GM12878 (cell line): Measurements from ENCODE around the gene MTM1. TPM values are rescaled to one million over a fixed set of nuclear protein-coding genes. Genes with fewer than 3 reads are reported as not detected.

ENCODE experiments used
- ATAC-seq: fragments of 200-7000 bp; cut with Tn5 transposase; 3 replicates; pipeline ENCODE4 v1.9.1; 2020; ENCODE audit warnings: mild to moderate bottlenecking, moderate library complexity
- BruUV-seq: library from RNA; stranded (reverse); fragments of 400-500 nt; replicated peaks from 2 replicates; lab custom pipeline; 2021; lab: Mats Ljungman, UMichigan
- CTCF ChIA-PET: fragments of 300-600 bp; sonication (Branson Sonifier 250); formaldehyde crosslinking; extraction: SDS; loops from one replicate; lab custom pipeline; 2021; ENCODE audit warnings: inconsistent platforms; lab: Yijun Ruan, JAX
- POLR2A ChIA-PET: fragments of 350-600 bp; formaldehyde crosslinking; extraction: SDS; loops from one replicate; lab custom pipeline; 2021; ENCODE audit warnings: inconsistent platforms; lab: Charles Lee
- RAD21 ChIA-PET: fragments of 300-600 bp; sonication (Branson Sonifier 250); formaldehyde crosslinking; loops from one replicate; lab custom pipeline; 2023; ENCODE audit warnings: antibody characterized with exemption; ENCODE audit not compliant: unreplicated experiment; lab: Charles Lee
- SMC1A ChIA-PET: fragments of 300-600 bp; sonication (Branson Sonifier 250); formaldehyde crosslinking; loops from one replicate; lab custom pipeline; 2023; ENCODE audit not compliant: unreplicated experiment, uncharacterized antibody; lab: Charles Lee
- DNase-seq: peaks from one replicate; pipeline ENCODE4 v3.0.0-alpha.2; 2011; ENCODE audit warnings: low read depth, low spot score
- FAIRE-seq: peaks from 3 replicates; lab custom pipeline; 2011; peaks lifted over from hg19 to GRCh38; lab: Jason Lieb, UNC
- H2AFZ ChIP-seq: 2 replicates; pipeline ENCODE4 v1.6.0; 2011; ENCODE audit warnings: low read depth, low read length, control low read depth; ENCODE audit not compliant: control insufficient read depth
- H3K27ac ChIP-seq: 2 replicates; pipeline ENCODE4 v1.5.1; 2011; ENCODE audit warnings: control low read depth; ENCODE audit not compliant: control insufficient read depth, insufficient read depth
- H3K27me3 ChIP-seq, 2 experiments: replicated peaks in 1 of 2; 2 replicates each; pipeline versions ENCODE4 v1.6.0 to v1.6.1; 2011; ENCODE audit warnings: low read length in 1 of 2; ENCODE audit not compliant: control insufficient read depth in 2 of 2, insufficient read depth in 2 of 2
- H3K36me3 ChIP-seq, 2 experiments: 2 replicates each; pipeline ENCODE4 v1.5.1; 2011; ENCODE audit warnings: low read length in 1 of 2; ENCODE audit not compliant: control insufficient read depth in 2 of 2, insufficient read depth in 2 of 2
- H3K4me1 ChIP-seq: 2 replicates; pipeline ENCODE4 v1.6.1; 2011; ENCODE audit warnings: mild to moderate bottlenecking, low read length, moderate library complexity, mixed read lengths; ENCODE audit not compliant: control insufficient read depth, insufficient read depth
- H3K4me2 ChIP-seq: 2 replicates; pipeline ENCODE4 v1.6.0; 2011; ENCODE audit warnings: control low read depth; ENCODE audit not compliant: control insufficient read depth, insufficient read depth
- H3K4me3 ChIP-seq: fragments of 200-600 bp; sonication (generic); 2 replicates; pipeline ENCODE4 v1.5.1; 2016
- H3K79me2 ChIP-seq: 2 replicates; pipeline ENCODE4 v1.6.0; 2011; ENCODE audit warnings: low read length; ENCODE audit not compliant: control insufficient read depth, insufficient read depth
- H3K9ac ChIP-seq: 2 replicates; pipeline ENCODE4 v1.8.0; 2011; ENCODE audit warnings: low read length, control low read depth, mixed read lengths; ENCODE audit not compliant: control insufficient read depth, insufficient read depth
- H3K9me3 ChIP-seq: replicated peaks from 3 replicates; pipeline ENCODE4 v1.5.1; 2011; ENCODE audit warnings: mild to moderate bottlenecking, low read length; ENCODE audit not compliant: control insufficient read depth, insufficient read depth
- H4K20me1 ChIP-seq: 2 replicates; pipeline ENCODE4 v1.6.0; 2011; ENCODE audit not compliant: control insufficient read depth, insufficient read depth
- CBFB ChIP-seq: IDR thresholded peaks from 2 replicates; pipeline ENCODE4 v1.6.1; 2016; ENCODE audit warnings: antibody characterized with exemption, low read depth
- KLF5 ChIP-seq: fragments of 450-650 bp; IDR thresholded peaks from 2 replicates; pipeline ENCODE4 v1.6.1; 2014; ENCODE audit warnings: mild to moderate bottlenecking; ENCODE audit not compliant: partially characterized antibody
- NR2C1 ChIP-seq: fragments of 450-650 bp; IDR thresholded peaks from 2 replicates; pipeline ENCODE4 v1.6.1; 2017; ENCODE audit warnings: antibody characterized with exemption, mild to moderate bottlenecking, moderate library complexity
- PAX5 ChIP-seq: IDR thresholded peaks from 2 replicates; pipeline ENCODE4 v1.6.1; 2011; ENCODE audit warnings: low read depth, low read length, borderline replicate concordance
- PRDM15 ChIP-seq: fragments of 450-650 bp; formaldehyde crosslinking; IDR thresholded peaks from 2 replicates; pipeline ENCODE4 v1.4.0; 2020; ENCODE audit warnings: mild to moderate bottlenecking, moderate library complexity
- SMAD1 ChIP-seq: fragments of 450-650 bp; IDR thresholded peaks from 2 replicates; pipeline ENCODE4 v1.6.1; 2018; ENCODE audit warnings: mild to moderate bottlenecking, low read depth; ENCODE audit not compliant: partially characterized antibody
- WGBS: methylation state at CpG from one replicate; pipeline ENCODE4 v1.1.6; 2016; ENCODE audit warnings: low lambda C conversion rate; ENCODE audit not compliant: insufficient replicate concordance, insufficient coverage; ENCODE audit errors: missing lambda C conversion rate; 5-methylcytosine and 5-hydroxymethylcytosine counted together
- in situ Hi-C: fragments of 300-500 bp; cut with MboI; formaldehyde crosslinking; loops from 9 replicates; pipeline ENCODE4 v1.14.3; 2018; ENCODE audit warnings: mixed read lengths
- intact Hi-C: fragments of 100-400 bp; cut with micrococcal nuclease; formaldehyde crosslinking; loops from one replicate; pipeline ENCODE4 v1.14.2; 2022; ENCODE audit not compliant: unreplicated experiment
- polyA plus RNA-seq, 11 experiments: library from polyadenylated mRNA; depleted of rRNA in 4 of 11; unstranded in 6 of 11; stranded (reverse) in 5 of 11; fragments of >200 nt; fragmentation: Nextera tagmentation in 4 of 11; fragmentation: Illumina TruSeq in 1 of 11; extraction: Ambion mirVana in 4 of 11; extraction: Trizol in 1 of 11; gene quantifications; 1 replicate in 1 of 11; 2 replicates in 10 of 11; pipeline versions ENCODE4 v1.2.1 to v1.2.3, GENCODE V29; 2011 to 2016; ENCODE audit warnings: inconsistent platforms in 2 of 11, missing spikeins in 2 of 11, low read depth in 1 of 11
- total RNA-seq, 4 experiments: library from RNA; depleted of rRNA in 3 of 4; stranded (reverse); fragments of >200 nt in 3 of 4; fragmentation: Illumina TruSeq in 1 of 4; extraction: Trizol in 1 of 4; gene quantifications; 2 replicates each; pipeline versions ENCODE4 v1.2.1 to v1.2.3, GENCODE V29; 2013 to 2021

Gene MTM1
- total and polyA plus RNA-seq, 10 of the 15 experiments (the other 5 are each of a cell fraction or from before 2014, with no cell fraction given), result 3.9 to 13.3 (median 8.4) TPM

GRCh38 chrX:150704030-150704613, 135.7 kb downstream of the MTM1 start:
- Histone ChIP-seq H3K36me3 (peaks cover 0 to 5% of the 10 kb centered on the region in 2 experiments; a peak in 1 of 4 replicates), H3K4me1 (no peaks in the 10 kb centered on the region), H3K9ac (no peak overlapping the region), H3K4me3 (no peak overlapping the region), H2AFZ (no peak overlapping the region), H3K4me2 (no peak overlapping the region), H3K27me3 (no peaks in the 10 kb centered on the region), H3K9me3 (no peaks in the 10 kb centered on the region), H3K27ac (no peak overlapping the region), H3K79me2 (no peaks in the 10 kb centered on the region; the same call in 1 of the 2 replicates), H4K20me1 (no peaks in the 10 kb centered on the region)
- WGBS, result 58% methylated on average over 3 of the region's 3 CpGs
- ChIA-PET RAD21 (no interaction called here), POLR2A (interaction anchor here (1.2 kb wide), 1 partner anchor 10 kb away, joined by 5 read pairs; no protein-coding TSS in a partner anchor), CTCF (interaction anchor here (1.9 to 2.0 kb wide), 2 partner anchors 8 to 11 kb away, joined by 10 to 15 read pairs; no protein-coding TSS in a partner anchor), SMC1A (no interaction called here)
- TF ChIP-seq PRDM15 (CRISPR knock-in tag) (no peak), PAX5 (no peak), CBFB (no peak), NR2C1 (no peak), SMAD1 (no peak), KLF5 (no peak)
- in situ Hi-C loops, result no loop called here
- intact Hi-C loops, result no loop called here
- BruUV-seq, result no TSS peak
- ATAC-seq (no peak), DNase-seq (no peak), FAIRE-seq (no peak)
